Activated CD8-positive, alpha-beta T cell treated with anti-CD3 and anti-CD28 coated beads for 36 hours (primary cell): ENCODE results near the gene AADACL4. TPM values are rescaled to one million over a fixed set of nuclear protein-coding genes. Genes with fewer than 3 reads are reported as not detected.

Experiments used
- ATAC-seq: fragments of 200-7000 bp; cut with Tn5 transposase; one replicate; pipeline ENCODE4 v1.10.0; 2021; ENCODE audit warnings: mild to moderate bottlenecking, moderate library complexity
- CTCF ChIA-PET: fragments of 350-600 bp; sonication (Branson Sonifier 250); formaldehyde crosslinking; loops from one replicate; lab custom pipeline; 2021; ENCODE audit warnings: antibody characterized with exemption; lab: Charles Lee
- POLR2A ChIA-PET: fragments of 350-600 bp; sonication (Branson Sonifier 250); formaldehyde crosslinking; loops from one replicate; lab custom pipeline; 2021; ENCODE audit warnings: antibody characterized with exemption; lab: Charles Lee
- DNase-seq: peaks from one replicate; pipeline ENCODE4 v3.0.0-alpha.2; 2020
- H3K27ac Mint-ChIP-seq: one replicate; pipeline ENCODE4 v1.8.0; 2021; ENCODE audit warnings: mild to moderate bottlenecking, mixed read lengths
- H3K27me3 Mint-ChIP-seq: one replicate; pipeline ENCODE4 v1.8.0; 2021; ENCODE audit warnings: mixed read lengths
- H3K36me3 Mint-ChIP-seq: one replicate; pipeline ENCODE4 v1.8.0; 2021; ENCODE audit warnings: low read depth, mixed read lengths
- H3K4me1 Mint-ChIP-seq: one replicate; pipeline ENCODE4 v1.8.0; 2021; ENCODE audit warnings: low read depth, mixed read lengths
- H3K4me3 Mint-ChIP-seq: one replicate; pipeline ENCODE4 v1.8.0; 2021; ENCODE audit warnings: mild to moderate bottlenecking, moderate library complexity, mixed read lengths
- H3K9me3 Mint-ChIP-seq: one replicate; pipeline ENCODE4 v1.8.0; 2021; ENCODE audit warnings: mixed read lengths
- CTCF ChIP-seq: fragments of 200-600 bp; IDR thresholded peaks from one replicate; pipeline ENCODE4 v1.8.0; 2022; ENCODE audit warnings: antibody characterized with exemption, mild to moderate bottlenecking
- intact Hi-C: fragments of 100-400 bp; cut with micrococcal nuclease; formaldehyde crosslinking; loops from one replicate; pipeline ENCODE4 v1.10.0; 2022
- total RNA-seq, 2 experiments: library from RNA; stranded (reverse); gene quantifications; one replicate each; pipeline ENCODE4 v1.2.3, GENCODE V29; 2021

AADACL4 gene
- total RNA-seq, 2 experiments from 2014 or later, result not detected

GRCh38 chr1:12603224-12603623, 40.7 kb upstream of the AADACL4 start:
- peaks cover 68% of the 10 kb centered on the region for H3K36me3 Mint-ChIP-seq
- intact Hi-C loops, result no loop called here
- no peak for DNase-seq
- H3K27me3 Mint-ChIP-seq, result no peaks in the 10 kb centered on the region
- peak overlapping the region; percentile 34 for H3K27ac Mint-ChIP-seq
- H3K4me1 Mint-ChIP-seq, result peaks cover 69% of the 10 kb centered on the region
- H3K9me3 Mint-ChIP-seq, result peaks cover 8% of the 10 kb centered on the region
- H3K4me3 Mint-ChIP-seq, result no peak overlapping the region
- ChIA-PET CTCF (interaction anchor here (1.3 kb wide), 1 partner anchor 93 kb away, joined by 3 read pairs; no protein-coding TSS in a partner anchor), POLR2A (interaction anchor here (1.2 to 5.7 kb wide), 2 partner anchors 14 to 93 kb away, joined by 4 to 43 read pairs; partner anchors contain the start of gene DHRS3)
- no peak for TF ChIP-seq CTCF
- ATAC-seq, result no peak

- H3K27ac Mint-ChIP-seq, result peak overlapping the region; percentile 83
- no peaks in the 10 kb centered on the region for H3K27me3 Mint-ChIP-seq
- CTCF ChIA-PET, result interaction anchor here (1.3 to 3.2 kb wide), 2 partner anchors 12 to 94 kb away, joined by 3 to 23 read pairs; partner anchors contain the start of gene DHRS3
- H3K4me3 Mint-ChIP-seq, result peak overlapping the region; percentile 40
- DNase-seq, result peak; percentile 90
- peaks cover 79% of the 10 kb centered on the region for H3K36me3 Mint-ChIP-seq
- H3K9me3 Mint-ChIP-seq, result peaks cover 8% of the 10 kb centered on the region
- peak; percentile 93 for ATAC-seq
- POLR2A ChIA-PET, result interaction anchor here (0.5 to 5.7 kb wide), 7 partner anchors 9 to 696 kb away, joined by 3 to 43 read pairs (median 3); partner anchors contain the start of gene DHRS3
- intact Hi-C loops, result no loop called here
- peaks cover 68% of the 10 kb centered on the region for H3K4me1 Mint-ChIP-seq
- TF ChIP-seq CTCF, result no peak
Observed at GRCh38 chr1:12604114-12604874, 39.6 kb upstream of the AADACL4 start.

GRCh38 chr1:12604986-12605385, 38.9 kb upstream of the AADACL4 start:
- intact Hi-C loops, result no loop called here
- DNase-seq, result no peak
- no peaks in the 10 kb centered on the region for H3K27me3 Mint-ChIP-seq
- H3K9me3 Mint-ChIP-seq, result peaks cover 8% of the 10 kb centered on the region
- no peak overlapping the region for H3K4me3 Mint-ChIP-seq
- ChIA-PET POLR2A (interaction anchor here (0.5 to 5.7 kb wide), 5 partner anchors 8 to 697 kb away, joined by 3 to 43 read pairs (median 3); partner anchors contain the start of gene DHRS3), CTCF (interaction anchor here (3.2 kb wide), 1 partner anchor 11 kb away, joined by 23 read pairs; the partner anchor contains the start of gene DHRS3)
- H3K36me3 Mint-ChIP-seq, result peaks cover 79% of the 10 kb centered on the region
- H3K4me1 Mint-ChIP-seq, result peaks cover 68% of the 10 kb centered on the region
- TF ChIP-seq CTCF, result no peak
- no peak overlapping the region for H3K27ac Mint-ChIP-seq
- ATAC-seq, result no peak

GRCh38 chr1:12607263-12607662, 36.6 kb upstream of the AADACL4 start:
- ChIA-PET CTCF (no interaction called here), POLR2A (interaction anchor here (0.6 to 5.7 kb wide), 2 partner anchors 10 to 141 kb away, joined by 4 to 43 read pairs; partner anchors contain the start of gene DHRS3)
- ATAC-seq (no peak), DNase-seq (no peak)
- intact Hi-C loops, result no loop called here
- TF ChIP-seq CTCF, result no peak
- peaks cover 82% of the 10 kb centered on the region for H3K36me3 Mint-ChIP-seq
- H3K27ac Mint-ChIP-seq, result peak overlapping the region; percentile 2
- peaks cover 66% of the 10 kb centered on the region for H3K4me1 Mint-ChIP-seq
- H3K4me3 Mint-ChIP-seq, result no peak overlapping the region
- peaks cover 8% of the 10 kb centered on the region for H3K9me3 Mint-ChIP-seq
- no peaks in the 10 kb centered on the region for H3K27me3 Mint-ChIP-seq
